ENCODE data around the gene SUPT6H. TPM values are rescaled to one million over a fixed set of nuclear protein-coding genes. Genes with fewer than 3 reads are reported as not detected.

The SUPT6H gene
- polyA plus RNA-seq, 2 of the 4 experiments (the other 2 are of a cell fraction), result 51.4 to 63.8 TPM

- no peak for TF ChIP-seq HOXB13 (CRISPR knock-in tag; IDR thresholded peaks at IDR 0.05; ENCODE audit: low read depth)
- TF ChIP-seq, protein P1, sequence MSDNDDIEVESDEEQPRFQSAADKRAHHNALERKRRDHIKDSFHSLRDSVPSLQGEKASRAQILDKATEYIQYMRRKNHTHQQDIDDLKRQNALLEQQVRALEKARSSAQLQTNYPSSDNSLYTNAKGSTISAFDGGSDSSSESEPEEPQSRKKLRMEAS (IDR thresholded peaks at IDR 0.05), result peak; percentile 56; the same call in 1 of the 2 replicates
- TF ChIP-seq, protein P2, sequence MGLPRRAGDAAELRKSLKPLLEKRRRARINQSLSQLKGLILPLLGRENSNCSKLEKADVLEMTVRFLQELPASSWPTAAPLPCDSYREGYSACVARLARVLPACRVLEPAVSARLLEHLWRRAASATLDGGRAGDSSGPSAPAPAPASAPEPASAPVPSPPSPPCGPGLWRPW (IDR thresholded peaks at IDR 0.05), result no peak
- TF ChIP-seq HOXB5 (CRISPR knock-in tag; IDR thresholded peaks at IDR 0.05), result no peak
- no peak for TF ChIP-seq FOSL2 (IDR thresholded peaks at IDR 0.05)
- peak; percentile 10; the same call in 1 of the 2 replicates for TF ChIP-seq FOSL2 (CRISPR knock-in tag; IDR thresholded peaks at IDR 0.05)
- TF ChIP-seq BHLHE40 (IDR thresholded peaks at IDR 0.05; ENCODE audit: low read depth, low read length), result no peak
- no peak for TF ChIP-seq ZFP36 (IDR thresholded peaks at IDR 0.05; ENCODE audit: borderline replicate concordance, partially characterized antibody)
- TF ChIP-seq EP300 (IDR thresholded peaks at IDR 0.05), result no peak
- TF ChIP-seq FOSB (CRISPR knock-in tag; IDR thresholded peaks at IDR 0.05), result 0 out of 2 replicates have a peak, but pooled peaks have one; percentile 3
- 0 out of 2 replicates have a peak, but pooled peaks have one; percentile 54 for TF ChIP-seq MAZ (IDR thresholded peaks at IDR 0.05; ENCODE audit: borderline replicate concordance, low read depth, low read length)
- TF ChIP-seq TP53 (CRISPR knock-in tag; IDR thresholded peaks at IDR 0.05), result no peak
- no peak for TF ChIP-seq PHF8 (IDR thresholded peaks at IDR 0.05; ENCODE audit: borderline replicate concordance, low read depth)
- TF ChIP-seq JUNB (IDR thresholded peaks at IDR 0.05), result no peak
- no peak for TF ChIP-seq CBX2 (IDR thresholded peaks at IDR 0.05; ENCODE audit: borderline replicate concordance, low read depth)
- TF ChIP-seq FOXS1 (CRISPR knock-in tag; IDR thresholded peaks at IDR 0.05), result no peak
- TF ChIP-seq EHMT2 (IDR thresholded peaks at IDR 0.05; ENCODE audit: low read depth), result no peak
- TF ChIP-seq RNF2 (IDR thresholded peaks at IDR 0.05; ENCODE audit: borderline replicate concordance, low read depth), result no peak
- TF ChIP-seq GATA3 (IDR thresholded peaks at IDR 0.05; ENCODE audit: borderline replicate concordance), result no peak
- no peak for TF ChIP-seq KDM5A (IDR thresholded peaks at IDR 0.05)
- peak; percentile 89; the same call in 1 of the 2 replicates for TF ChIP-seq POLR2AphosphoS2 (conservative IDR thresholded peaks at IDR 0.05; ENCODE audit: low read length)
- TF ChIP-seq NFE2L2 (conservative IDR thresholded peaks at IDR 0.05; ENCODE audit: low read length), result 0 out of 2 replicates have a peak, but pooled peaks have one; percentile 25
- peak; percentile 34; the same call in 1 of the 3 replicates for TF ChIP-seq BCL3 (IDR thresholded peaks at IDR 0.05)
- peak; percentile 2; the same call in 1 of the 2 replicates for TF ChIP-seq REST (IDR thresholded peaks at IDR 0.05)
These were observed 88.4 kb downstream of the SUPT6H start (continued) for GRCh38 chr17:28750178-28751047.

All from A549 (cell line).